ENCODE data around the gene IGF1.

DNA sequence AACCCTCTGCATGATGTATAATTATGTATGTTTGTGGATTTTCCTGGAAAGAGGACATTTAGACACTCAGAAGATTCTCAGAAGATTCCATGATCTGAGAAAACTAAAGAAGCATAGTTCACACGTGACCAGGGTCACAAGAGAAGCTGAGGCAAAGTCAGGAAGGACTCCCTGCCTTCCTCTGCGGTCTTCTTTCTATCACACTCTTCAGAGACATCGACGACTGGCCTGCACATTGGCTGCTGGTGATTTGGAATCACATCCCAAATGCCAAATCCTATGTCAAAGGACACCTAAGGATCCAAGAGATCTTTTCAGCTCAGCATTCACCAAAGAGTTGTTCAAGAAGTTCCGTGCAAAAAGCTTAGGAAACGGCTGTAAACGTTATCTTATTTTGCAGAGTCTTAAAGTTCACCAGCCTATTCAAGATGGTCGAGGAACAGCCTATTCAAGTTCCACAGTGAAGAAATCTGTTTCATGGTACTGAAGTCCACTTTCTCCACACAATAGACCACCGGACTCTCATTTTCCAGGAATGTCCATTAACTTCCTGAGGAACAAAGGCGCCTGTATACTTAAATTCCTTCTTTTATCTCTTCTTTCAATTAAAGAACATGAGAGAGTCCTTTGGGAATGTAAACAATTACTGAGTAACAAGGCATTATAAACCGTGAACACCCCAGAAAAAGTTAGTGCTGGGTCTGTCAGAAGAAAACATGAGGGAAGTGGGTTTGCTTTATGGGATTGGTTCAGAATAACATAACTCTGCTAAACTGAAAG lies 42.1 kb downstream of the IGF1 start:
- TF ChIP-seq, protein P1, sequence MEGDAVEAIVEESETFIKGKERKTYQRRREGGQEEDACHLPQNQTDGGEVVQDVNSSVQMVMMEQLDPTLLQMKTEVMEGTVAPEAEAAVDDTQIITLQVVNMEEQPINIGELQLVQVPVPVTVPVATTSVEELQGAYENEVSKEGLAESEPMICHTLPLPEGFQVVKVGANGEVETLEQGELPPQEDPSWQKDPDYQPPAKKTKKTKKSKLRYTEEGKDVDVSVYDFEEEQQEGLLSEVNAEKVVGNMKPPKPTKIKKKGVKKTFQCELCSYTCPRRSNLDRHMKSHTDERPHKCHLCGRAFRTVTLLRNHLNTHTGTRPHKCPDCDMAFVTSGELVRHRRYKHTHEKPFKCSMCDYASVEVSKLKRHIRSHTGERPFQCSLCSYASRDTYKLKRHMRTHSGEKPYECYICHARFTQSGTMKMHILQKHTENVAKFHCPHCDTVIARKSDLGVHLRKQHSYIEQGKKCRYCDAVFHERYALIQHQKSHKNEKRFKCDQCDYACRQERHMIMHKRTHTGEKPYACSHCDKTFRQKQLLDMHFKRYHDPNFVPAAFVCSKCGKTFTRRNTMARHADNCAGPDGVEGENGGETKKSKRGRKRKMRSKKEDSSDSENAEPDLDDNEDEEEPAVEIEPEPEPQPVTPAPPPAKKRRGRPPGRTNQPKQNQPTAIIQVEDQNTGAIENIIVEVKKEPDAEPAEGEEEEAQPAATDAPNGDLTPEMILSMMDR (IDR thresholded peaks at IDR 0.05), result no peak
- TF ChIP-seq POLR2A (IDR thresholded peaks at IDR 0.05), result no peak
